Upper lobe of left lung (tissue), 4 donors: Measurements from ENCODE around the gene EIF1AX.

Experiments
- POLR2A ChIP-seq, 4 donors: fragments of 450-650 bp; IDR thresholded peaks; one replicate each; pipeline ENCODE4 v1.5.1; 2016 to 2017; ENCODE audit warnings: antibody characterized with exemption in 4 of 4, mild to moderate bottlenecking in 2 of 4
- POLR2AphosphoS5 ChIP-seq, 2 donors: sonication (generic); formaldehyde crosslinking; IDR thresholded peaks; one replicate each; pipeline ENCODE4 v1.5.1; 2017; ENCODE audit warnings: antibody characterized with exemption in 2 of 2
- TF ChIP-seq, protein P1 (sequence below), 6 experiments: fragments of 450-650 bp in 4 of 6; fragments of 200-600 bp in 2 of 6; sonication (generic) in 2 of 6; IDR thresholded peaks; one replicate each; pipeline ENCODE4 v1.5.1; 2016 to 2019; ENCODE audit warnings: antibody characterized with exemption in 6 of 6

DNA sequence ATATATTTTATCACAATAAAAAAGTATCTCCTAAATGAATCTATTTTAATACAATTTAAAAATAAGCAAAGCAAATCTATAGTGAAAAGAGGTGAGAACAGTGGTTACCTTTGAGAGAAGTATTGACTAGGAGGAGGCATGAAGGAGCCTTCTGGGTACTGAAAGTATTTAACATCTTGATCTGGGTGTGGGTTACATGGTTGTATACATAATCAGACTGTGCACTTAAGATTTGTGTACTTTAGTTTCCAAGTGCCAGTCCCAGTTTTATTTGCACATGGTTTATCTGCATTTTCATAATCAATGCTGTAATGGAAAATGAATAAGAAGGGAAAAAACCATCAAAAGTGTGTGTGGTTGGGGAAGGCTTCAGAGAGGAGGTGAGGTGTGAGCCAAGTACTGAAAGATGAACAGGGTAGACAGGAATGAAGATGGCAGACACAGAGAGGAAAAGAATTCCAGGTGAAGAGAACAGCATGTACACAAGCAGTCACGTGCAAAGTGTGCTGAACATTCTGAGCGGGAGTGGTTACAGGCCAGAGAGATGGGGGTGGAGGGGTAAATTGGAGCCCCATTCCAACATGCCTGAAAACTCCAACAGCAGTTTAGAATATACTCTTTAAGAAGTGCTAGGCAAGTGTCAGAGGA is 39.6 kb downstream of the EIF1AX start:
- TF ChIP-seq, protein P1, sequence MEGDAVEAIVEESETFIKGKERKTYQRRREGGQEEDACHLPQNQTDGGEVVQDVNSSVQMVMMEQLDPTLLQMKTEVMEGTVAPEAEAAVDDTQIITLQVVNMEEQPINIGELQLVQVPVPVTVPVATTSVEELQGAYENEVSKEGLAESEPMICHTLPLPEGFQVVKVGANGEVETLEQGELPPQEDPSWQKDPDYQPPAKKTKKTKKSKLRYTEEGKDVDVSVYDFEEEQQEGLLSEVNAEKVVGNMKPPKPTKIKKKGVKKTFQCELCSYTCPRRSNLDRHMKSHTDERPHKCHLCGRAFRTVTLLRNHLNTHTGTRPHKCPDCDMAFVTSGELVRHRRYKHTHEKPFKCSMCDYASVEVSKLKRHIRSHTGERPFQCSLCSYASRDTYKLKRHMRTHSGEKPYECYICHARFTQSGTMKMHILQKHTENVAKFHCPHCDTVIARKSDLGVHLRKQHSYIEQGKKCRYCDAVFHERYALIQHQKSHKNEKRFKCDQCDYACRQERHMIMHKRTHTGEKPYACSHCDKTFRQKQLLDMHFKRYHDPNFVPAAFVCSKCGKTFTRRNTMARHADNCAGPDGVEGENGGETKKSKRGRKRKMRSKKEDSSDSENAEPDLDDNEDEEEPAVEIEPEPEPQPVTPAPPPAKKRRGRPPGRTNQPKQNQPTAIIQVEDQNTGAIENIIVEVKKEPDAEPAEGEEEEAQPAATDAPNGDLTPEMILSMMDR (IDR thresholded peaks at IDR 0.05) = no peak
- TF ChIP-seq POLR2A (IDR thresholded peaks at IDR 0.05) (no peak), POLR2AphosphoS5 (IDR thresholded peaks at IDR 0.05) (no peak)
